ENCODE data around the gene MZT2A.
"Not testable (repeated sequence)": the region's sequence is repeated elsewhere in the genome, so short reads cannot be mapped to it uniquely, and the experiment has no call there.

Gene MZT2A

DNA sequence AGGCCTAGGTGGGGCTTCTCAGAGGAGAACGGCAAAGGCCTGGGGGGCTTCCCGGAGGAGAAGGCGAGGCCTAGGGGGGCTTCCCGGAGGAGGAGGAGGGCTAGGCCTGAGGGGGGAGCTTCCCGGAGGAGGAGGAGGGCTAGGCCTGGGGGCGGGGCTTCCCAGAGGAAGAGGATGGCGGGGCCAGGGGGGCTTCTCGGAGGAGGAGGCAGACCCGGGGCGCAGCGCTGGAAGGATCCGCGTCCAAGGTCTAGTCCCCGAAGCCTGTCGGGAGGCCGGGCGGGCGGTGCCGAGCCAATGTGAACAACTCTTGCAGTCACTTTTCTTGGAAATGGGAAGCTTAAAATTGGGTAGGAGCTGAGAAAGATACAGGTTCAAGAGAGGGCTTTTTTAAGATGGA is 46.3 kb downstream of the MZT2A start:
- no peak for DNase-seq

DNA sequence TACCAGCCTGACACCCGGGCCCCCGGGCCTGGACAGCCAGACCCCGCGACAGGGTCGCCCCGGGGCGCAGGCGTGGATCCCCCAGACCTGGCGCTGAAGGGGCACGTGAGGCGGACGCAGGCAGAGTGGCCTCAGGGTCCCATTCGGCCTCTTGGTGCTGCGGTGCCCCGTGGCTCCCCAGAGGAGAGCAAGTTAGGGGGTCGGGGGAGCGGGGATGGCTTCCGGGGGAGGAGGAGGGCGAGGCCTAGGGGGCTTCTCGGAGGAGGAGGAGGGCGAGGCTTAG is 46.7 kb downstream of the MZT2A start:
- DNase-seq, result not testable (repeated sequence)

GRCh38 chr2:131444736-131445514 is 47.3 kb downstream of the MZT2A start:
- not testable (repeated sequence) for DNase-seq

DNA sequence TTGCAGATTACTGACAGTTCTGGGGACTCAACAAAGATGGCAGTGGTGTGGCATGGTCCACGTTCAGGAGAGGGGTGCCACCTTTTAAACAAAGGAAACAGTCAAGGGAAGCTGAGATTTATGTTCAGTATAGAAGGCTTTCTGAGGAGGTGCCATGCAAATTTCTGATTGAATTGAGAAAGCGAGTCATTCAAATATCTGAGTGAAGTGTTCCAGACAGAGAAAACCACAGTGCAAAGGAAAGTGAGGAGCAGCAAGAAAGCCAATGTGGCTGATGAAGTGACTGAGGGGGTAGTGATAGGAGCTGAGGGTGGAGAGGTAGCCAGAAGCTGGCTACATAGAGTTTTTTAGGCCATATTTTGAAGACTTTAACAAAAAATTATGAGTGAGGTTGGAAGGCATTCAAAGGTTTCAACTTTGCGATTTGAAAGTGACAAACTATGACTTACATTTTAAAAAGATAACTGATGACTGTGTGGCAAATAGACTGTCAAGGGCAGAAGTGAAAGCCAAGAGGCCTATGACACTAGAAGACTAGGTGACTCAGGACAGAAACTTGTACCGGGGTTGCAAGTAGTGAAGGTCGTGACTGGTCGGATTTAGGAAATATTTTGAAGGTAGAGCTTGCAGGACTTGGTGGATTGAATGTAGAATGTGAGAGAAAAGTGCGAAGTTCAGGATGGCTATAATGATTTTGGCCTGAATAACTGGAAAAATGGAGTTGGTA is 51.3 kb downstream of the MZT2A start:
- not testable (repeated sequence) for DNase-seq
